ENCODE data around the gene SRSF1. TPM values are rescaled to one million over a fixed set of nuclear protein-coding genes. Genes with fewer than 3 reads are reported as not detected.

The SRSF1 gene
- polyA plus RNA-seq, 2 donors, result 80.7 to 91.7 TPM

DNA sequence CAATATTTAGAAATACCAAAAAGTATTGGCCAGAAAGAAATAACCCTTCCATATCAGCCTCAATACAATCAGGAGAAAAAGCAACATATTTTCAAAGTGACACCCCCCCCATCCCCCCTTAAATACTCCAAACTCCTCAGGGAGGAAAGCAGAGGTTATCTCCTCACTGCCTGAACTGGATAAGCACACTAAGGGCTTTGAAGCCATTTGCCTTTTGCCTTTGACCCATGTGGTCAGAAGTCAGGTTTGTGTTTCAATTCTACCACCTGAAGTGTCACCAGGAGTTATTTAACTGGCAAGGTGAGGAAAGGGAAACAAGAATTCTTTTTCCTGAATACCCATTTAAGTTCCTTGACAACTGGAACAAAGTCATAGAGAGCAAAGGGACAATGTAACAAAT is 15.5 kb downstream of the SRSF1 start:
- H3K4me1 ChIP-seq (ENCODE audit: control insufficient read depth in 2 of 2, insufficient read depth in 2 of 2, low read length in 1 of 2), result no peaks in the 10 kb centered on the region
- H3K4me3 ChIP-seq (ENCODE audit: low read depth in 1 of 2, low read length in 2 of 2), result no peak overlapping the region
- no peaks in the 10 kb centered on the region for H3K9me3 ChIP-seq (ENCODE audit: control insufficient read depth in 2 of 2, insufficient read depth in 1 of 2, low read depth in 1 of 2, low read length in 1 of 2)
- no peaks in the 10 kb centered on the region for H3K36me3 ChIP-seq (ENCODE audit: control insufficient read depth in 2 of 2, insufficient read depth in 2 of 2, low read length in 1 of 2)
- no peak overlapping the region for H3K27ac ChIP-seq (ENCODE audit: low read depth in 2 of 2, low read length in 1 of 2)
- no peaks in the 10 kb centered on the region for H3K27me3 ChIP-seq (ENCODE audit: control insufficient read depth in 1 of 2, insufficient read depth in 2 of 2, low read length in 2 of 2)

DNA sequence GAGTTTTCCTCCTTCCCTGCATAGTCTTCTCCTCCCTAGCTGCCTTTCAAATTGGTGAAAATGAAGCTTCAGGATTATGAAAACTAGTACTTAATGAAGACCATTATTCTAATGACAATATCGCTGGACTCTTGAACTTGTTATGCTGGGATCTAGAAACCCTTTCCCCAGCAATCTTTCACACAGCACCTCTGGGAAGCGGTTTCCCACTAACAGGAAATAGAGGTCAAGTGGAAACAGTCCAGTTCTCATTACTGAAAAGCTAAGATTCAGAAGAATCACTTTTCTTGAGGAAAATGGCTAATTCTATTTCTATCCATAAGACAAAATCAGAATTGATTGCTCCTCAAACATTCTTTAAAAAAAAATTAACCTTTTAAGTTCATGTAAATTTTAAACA is 17.0 kb downstream of the SRSF1 start:
- no peaks in the 10 kb centered on the region for H3K9me3 ChIP-seq (ENCODE audit: control insufficient read depth in 2 of 2, insufficient read depth in 1 of 2, low read depth in 1 of 2, low read length in 1 of 2)
- no peak overlapping the region for H3K27ac ChIP-seq (ENCODE audit: low read depth in 2 of 2, low read length in 1 of 2)
- H3K4me1 ChIP-seq (ENCODE audit: control insufficient read depth in 2 of 2, insufficient read depth in 2 of 2, low read length in 1 of 2), result no peaks in the 10 kb centered on the region
- no peak overlapping the region for H3K4me3 ChIP-seq (ENCODE audit: low read depth in 1 of 2, low read length in 2 of 2)
- WGBS, 2 donors, result 74 to 77% methylated on average over 2 of the region's 2 CpGs
- no peaks in the 10 kb centered on the region for H3K27me3 ChIP-seq (ENCODE audit: control insufficient read depth in 1 of 2, insufficient read depth in 2 of 2, low read length in 2 of 2)
- H3K36me3 ChIP-seq (ENCODE audit: control insufficient read depth in 2 of 2, insufficient read depth in 2 of 2, low read length in 1 of 2), result no peaks in the 10 kb centered on the region

DNA sequence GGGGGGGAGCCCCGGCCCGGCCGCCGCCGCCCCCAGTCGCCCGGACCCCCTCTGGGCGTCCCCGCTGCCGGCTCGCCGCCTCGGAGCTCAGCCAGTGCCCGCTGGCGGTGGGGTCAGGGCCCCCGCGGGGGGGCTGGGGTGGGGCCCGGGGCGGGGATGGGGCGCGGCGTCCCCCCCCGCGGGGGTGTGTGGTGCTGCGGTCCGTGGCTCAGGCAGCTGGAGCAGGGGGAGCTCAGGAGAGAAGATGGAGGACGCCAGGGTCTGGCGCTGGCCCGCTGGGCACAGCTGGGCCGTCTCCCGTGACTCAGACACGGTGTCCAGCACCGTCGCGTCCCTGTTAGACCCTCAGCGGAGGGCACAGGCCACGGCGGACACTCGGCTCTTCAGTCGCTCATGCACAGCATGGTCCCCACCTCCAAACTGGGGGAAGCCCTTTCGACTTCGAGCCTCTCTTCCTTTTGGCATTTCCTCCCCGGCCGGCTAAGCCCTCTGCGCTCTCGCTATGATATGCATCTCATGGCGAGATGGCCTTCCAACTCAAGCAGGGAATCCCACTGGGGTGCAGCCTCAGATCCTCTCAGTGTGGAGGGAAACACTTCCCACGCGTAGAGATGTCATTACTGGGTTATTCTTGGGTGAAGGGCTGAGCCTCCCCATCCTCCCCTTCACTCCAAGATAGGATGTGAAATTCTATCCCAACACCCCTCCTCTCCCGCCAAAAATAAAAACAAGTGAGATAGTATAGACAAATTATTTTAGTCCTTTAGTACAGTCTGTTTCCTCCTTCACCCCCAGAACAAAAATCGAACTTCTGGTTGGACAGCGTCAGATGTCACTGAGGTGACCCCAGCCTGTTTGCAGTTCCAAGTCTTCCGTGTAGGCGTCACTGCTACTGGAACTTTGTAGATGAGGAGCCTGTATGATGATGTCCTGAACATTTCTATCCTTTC is 18.5 kb downstream of the SRSF1 start:
- Histone ChIP-seq H3K27me3 (ENCODE audit: control insufficient read depth in 1 of 2, insufficient read depth in 2 of 2, low read length in 2 of 2) (no peaks in the 10 kb centered on the region), H3K9me3 (ENCODE audit: control insufficient read depth in 2 of 2, insufficient read depth in 1 of 2, low read depth in 1 of 2, low read length in 1 of 2) (no peaks in the 10 kb centered on the region), H3K4me1 (ENCODE audit: control insufficient read depth in 2 of 2, insufficient read depth in 2 of 2, low read length in 1 of 2) (no peaks in the 10 kb centered on the region), H3K36me3 (ENCODE audit: control insufficient read depth in 2 of 2, insufficient read depth in 2 of 2, low read length in 1 of 2) (no peaks in the 10 kb centered on the region), H3K27ac (ENCODE audit: low read depth in 2 of 2, low read length in 1 of 2) (peak overlapping the region; percentile 93 to 99), H3K4me3 (ENCODE audit: low read depth in 1 of 2, low read length in 2 of 2) (peak overlapping the region; percentile 87 to 93)
- 3 to 4% methylated on average over 33 to 54 of the region's 54 CpGs for WGBS, 2 donors

GRCh38 chr17:57987581-57988300 is 19.3 kb downstream of the SRSF1 start, which contains the start of gene VEZF1:
TSS of gene VEZF1 (minus strand) at chr17:57988254. CDS start at chr17:57988111, 143 bp downstream.
- 0 to 1% methylated on average over 26 to 70 of the region's 74 CpGs for WGBS, 2 donors

DNA sequence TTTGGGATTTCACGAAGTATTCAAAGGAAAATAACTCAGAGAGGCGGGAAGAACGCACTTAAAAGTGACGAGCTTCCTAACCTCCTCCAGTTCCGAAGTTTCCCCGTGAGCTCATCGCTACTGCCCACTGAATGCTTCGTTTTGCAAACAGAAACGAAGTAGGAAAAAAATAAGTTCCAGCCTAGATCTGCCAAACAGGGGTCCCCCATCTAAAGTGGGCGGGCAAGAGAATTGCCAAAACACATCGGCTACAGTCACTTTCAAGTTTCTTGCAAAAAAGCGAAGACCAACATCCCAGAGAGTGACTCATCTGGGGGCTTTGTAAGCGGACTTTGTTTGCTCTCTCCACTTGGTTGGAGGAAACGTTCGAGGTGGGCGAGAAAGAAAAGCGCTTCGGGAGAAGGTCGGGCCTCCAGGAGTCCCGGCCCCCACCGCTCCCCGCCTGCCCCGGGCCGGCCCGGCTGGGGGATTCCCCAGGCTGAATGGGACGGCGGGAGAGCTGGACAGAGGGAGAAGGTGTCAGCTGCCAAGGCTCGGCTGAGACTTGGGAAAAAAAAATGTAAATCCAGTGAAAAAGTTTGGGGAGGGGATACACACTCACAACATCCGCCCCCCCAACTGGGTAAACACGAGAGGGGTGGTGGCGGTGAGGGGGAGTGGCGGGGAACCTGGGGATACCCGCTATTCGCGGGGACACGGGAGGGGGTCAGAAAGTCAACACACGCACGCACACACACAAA is 20.0 kb downstream of the SRSF1 start:
- no peaks in the 10 kb centered on the region for H3K9me3 ChIP-seq (ENCODE audit: control insufficient read depth in 2 of 2, insufficient read depth in 1 of 2, low read depth in 1 of 2, low read length in 1 of 2)
- 1% methylated on average over 38 of the region's 38 CpGs for WGBS, 2 donors
- peaks cover 0 to 3% of the 10 kb centered on the region in 2 donors for H3K4me1 ChIP-seq (ENCODE audit: control insufficient read depth in 2 of 2, insufficient read depth in 2 of 2, low read length in 1 of 2)

More at GRCh38 chr17:57987581-57988300, 19.3 kb downstream of the SRSF1 start, which contains the start of gene VEZF1:
- H3K4me3 ChIP-seq (ENCODE audit: low read depth in 1 of 2, low read length in 2 of 2), result peak within 1 kb of the TSS; percentile 87 to 93
- no peaks in the 10 kb centered on the region for H3K9me3 ChIP-seq (ENCODE audit: control insufficient read depth in 2 of 2, insufficient read depth in 1 of 2, low read depth in 1 of 2, low read length in 1 of 2)
- peaks cover 0 to 3% of the 10 kb centered on the region in 2 donors for H3K4me1 ChIP-seq (ENCODE audit: control insufficient read depth in 2 of 2, insufficient read depth in 2 of 2, low read length in 1 of 2)
- H3K27ac ChIP-seq (ENCODE audit: low read depth in 2 of 2, low read length in 1 of 2), result peak within 1 kb of the TSS; percentile 93 to 99
- H3K27me3 ChIP-seq (ENCODE audit: control insufficient read depth in 1 of 2, insufficient read depth in 2 of 2, low read length in 2 of 2), result no peaks in the 10 kb centered on the region
- no peaks in the 10 kb centered on the region for H3K36me3 ChIP-seq (ENCODE audit: control insufficient read depth in 2 of 2, insufficient read depth in 2 of 2, low read length in 1 of 2)

DNA sequence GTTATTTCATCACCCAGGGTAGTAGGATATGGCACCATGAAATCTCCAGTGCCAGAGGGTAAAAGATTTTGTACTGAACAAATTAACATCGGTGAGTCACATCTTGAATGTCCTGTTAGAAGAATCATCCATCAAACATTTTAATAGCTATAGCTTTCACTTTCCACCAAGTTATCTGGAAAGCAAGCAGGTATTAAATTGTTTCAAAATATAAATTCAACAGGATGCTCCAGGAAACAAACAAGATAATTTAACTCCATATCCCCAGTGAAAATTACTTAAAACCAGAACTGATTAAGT is 21.4 kb downstream of the SRSF1 start:
- Histone ChIP-seq H3K27ac (ENCODE audit: low read depth in 2 of 2, low read length in 1 of 2) (peak overlapping the region in 1 of 2 donors; percentile 12), H3K9me3 (ENCODE audit: control insufficient read depth in 2 of 2, insufficient read depth in 1 of 2, low read depth in 1 of 2, low read length in 1 of 2) (no peaks in the 10 kb centered on the region), H3K4me3 (ENCODE audit: low read depth in 1 of 2, low read length in 2 of 2) (no peak overlapping the region), H3K27me3 (ENCODE audit: control insufficient read depth in 1 of 2, insufficient read depth in 2 of 2, low read length in 2 of 2) (no peaks in the 10 kb centered on the region), H3K4me1 (ENCODE audit: control insufficient read depth in 2 of 2, insufficient read depth in 2 of 2, low read length in 1 of 2) (peaks cover 0 to 3% of the 10 kb centered on the region in 2 donors), H3K36me3 (ENCODE audit: control insufficient read depth in 2 of 2, insufficient read depth in 2 of 2, low read length in 1 of 2) (no peaks in the 10 kb centered on the region)
- 6 to 13% methylated on average over 1 of the region's 1 CpG for WGBS, 2 donors

More for the DNA sequence above, 20.0 kb downstream of the SRSF1 start:
- peak overlapping the region; percentile 87 to 93 for H3K4me3 ChIP-seq (ENCODE audit: low read depth in 1 of 2, low read length in 2 of 2)
- H3K27ac ChIP-seq (ENCODE audit: low read depth in 2 of 2, low read length in 1 of 2), result peak overlapping the region; percentile 93 to 99
- H3K27me3 ChIP-seq (ENCODE audit: control insufficient read depth in 1 of 2, insufficient read depth in 2 of 2, low read length in 2 of 2), result no peaks in the 10 kb centered on the region
- no peaks in the 10 kb centered on the region for H3K36me3 ChIP-seq (ENCODE audit: control insufficient read depth in 2 of 2, insufficient read depth in 2 of 2, low read length in 1 of 2)

GRCh38 chr17:57984936-57985674 is 21.9 kb downstream of the SRSF1 start:
- H3K27ac ChIP-seq (ENCODE audit: low read depth in 2 of 2, low read length in 1 of 2), result peak overlapping the region; percentile 12 to 68
- peak overlapping the region in 1 of 2 donors; percentile 25 for H3K4me3 ChIP-seq (ENCODE audit: low read depth in 1 of 2, low read length in 2 of 2)
- H3K4me1 ChIP-seq (ENCODE audit: control insufficient read depth in 2 of 2, insufficient read depth in 2 of 2, low read length in 1 of 2), result peaks cover 0 to 3% of the 10 kb centered on the region in 2 donors
- no peaks in the 10 kb centered on the region for H3K36me3 ChIP-seq (ENCODE audit: control insufficient read depth in 2 of 2, insufficient read depth in 2 of 2, low read length in 1 of 2)
- H3K9me3 ChIP-seq (ENCODE audit: control insufficient read depth in 2 of 2, insufficient read depth in 1 of 2, low read depth in 1 of 2, low read length in 1 of 2), result no peaks in the 10 kb centered on the region
- no peaks in the 10 kb centered on the region for H3K27me3 ChIP-seq (ENCODE audit: control insufficient read depth in 1 of 2, insufficient read depth in 2 of 2, low read length in 2 of 2)
- 38 to 45% methylated on average over 4 of the region's 4 CpGs for WGBS, 2 donors

DNA sequence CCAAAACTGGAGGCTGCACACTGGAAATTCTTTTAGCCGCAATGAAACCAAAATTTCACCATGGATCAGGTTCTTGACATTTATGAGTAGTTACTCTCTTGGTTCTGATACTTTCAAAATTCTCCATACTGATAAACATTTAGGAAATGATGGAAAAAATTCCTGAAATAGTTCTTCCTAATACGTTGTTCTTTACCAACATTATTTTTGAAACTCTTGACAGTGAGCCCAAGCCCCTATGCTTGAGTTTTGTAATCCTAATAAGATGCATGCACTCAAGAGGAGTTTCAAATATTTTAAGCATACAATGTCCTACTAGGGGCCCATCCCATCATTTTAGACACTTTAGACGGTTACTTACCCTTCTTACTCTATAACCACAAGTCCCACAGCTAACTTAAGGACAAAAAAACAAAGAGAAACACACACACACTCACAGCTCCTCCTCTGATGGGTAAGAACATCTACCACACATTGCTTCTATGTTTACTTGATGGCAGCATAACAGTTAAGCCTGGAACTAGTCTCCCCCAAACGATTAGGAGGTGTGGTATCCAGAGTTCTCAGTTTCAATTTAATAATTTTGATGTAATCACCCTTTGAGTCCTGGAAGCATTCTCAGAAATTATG is 22.7 kb downstream of the SRSF1 start:
- Histone ChIP-seq H3K36me3 (ENCODE audit: control insufficient read depth in 2 of 2, insufficient read depth in 2 of 2, low read length in 1 of 2) (no peaks in the 10 kb centered on the region), H3K27ac (ENCODE audit: low read depth in 2 of 2, low read length in 1 of 2) (peak overlapping the region in 1 of 2 donors; percentile 4), H3K4me1 (ENCODE audit: control insufficient read depth in 2 of 2, insufficient read depth in 2 of 2, low read length in 1 of 2) (peaks cover 0 to 3% of the 10 kb centered on the region in 2 donors), H3K9me3 (ENCODE audit: control insufficient read depth in 2 of 2, insufficient read depth in 1 of 2, low read depth in 1 of 2, low read length in 1 of 2) (no peaks in the 10 kb centered on the region), H3K4me3 (ENCODE audit: low read depth in 1 of 2, low read length in 2 of 2) (no peak overlapping the region), H3K27me3 (ENCODE audit: control insufficient read depth in 1 of 2, insufficient read depth in 2 of 2, low read length in 2 of 2) (no peaks in the 10 kb centered on the region)
- WGBS, 2 donors, result 37 to 44% methylated on average over 4 of the region's 4 CpGs
